GM19324 (cell line): ENCODE data around the gene HIP1.
"Not testable (repeated sequence)": the region's sequence is repeated elsewhere in the genome, so short reads cannot be mapped to it uniquely, and the experiment has no call there.

Experiments used
- ATAC-seq: cut with Tn5 transposase; IDR thresholded peaks from one replicate; pipeline ENCODE4 v1.9.1; 2021; ENCODE audit warnings: mild to moderate bottlenecking, moderate library complexity; ENCODE audit not compliant: unreplicated experiment, low FRiP score

HIP1 gene

DNA sequence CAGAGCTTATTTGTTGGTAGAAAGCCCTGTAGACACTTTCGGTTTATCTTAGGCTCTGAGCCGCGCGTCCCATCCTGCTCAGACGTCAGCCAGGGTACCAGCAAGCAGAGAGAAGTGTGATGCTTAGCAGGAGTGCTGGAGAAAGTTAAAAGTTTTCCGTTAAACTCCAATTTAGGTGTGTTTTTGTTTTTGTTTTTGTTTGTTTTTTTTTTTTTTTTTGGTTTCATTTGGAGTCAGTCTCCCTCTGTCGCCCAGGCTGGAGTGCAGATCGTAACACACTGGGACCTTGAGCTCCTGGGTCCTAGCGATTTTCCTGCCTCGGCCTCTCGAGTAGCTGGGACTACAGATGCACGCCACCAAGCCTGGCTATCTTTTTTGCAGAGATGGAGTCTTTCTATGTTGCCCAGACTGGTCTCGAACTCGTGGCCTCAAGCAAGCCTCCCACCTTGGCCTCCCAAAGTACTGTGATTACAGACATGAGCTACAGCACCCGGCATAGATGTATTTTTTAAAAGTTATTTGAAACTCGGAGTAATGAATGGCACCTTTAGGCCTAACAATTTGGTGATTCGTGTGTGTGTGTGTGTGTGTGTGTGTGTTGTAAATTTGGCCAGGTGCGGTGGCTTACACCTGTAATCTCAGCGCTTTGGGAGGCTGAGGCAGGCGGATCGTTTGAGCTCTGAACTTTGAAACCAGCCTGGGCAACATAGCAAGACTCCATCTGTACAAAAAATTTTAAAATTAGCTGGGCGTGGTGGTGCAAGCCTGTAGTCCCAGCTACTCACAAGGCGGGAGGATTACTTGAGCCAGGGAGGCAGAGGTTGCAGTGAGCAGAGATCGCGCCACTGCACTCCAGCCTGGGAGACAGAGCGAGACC lies 1.3 kb upstream of the HIP1 start:
- ATAC-seq: no peak

GRCh38 chr7:75738975-75739795 lies 444 bp upstream of the HIP1 start:
- ATAC-seq: peak; percentile 94

GRCh38 chr7:75737856-75738603 lies 711 bp downstream of the HIP1 start:
- ATAC-seq: no peak

DNA sequence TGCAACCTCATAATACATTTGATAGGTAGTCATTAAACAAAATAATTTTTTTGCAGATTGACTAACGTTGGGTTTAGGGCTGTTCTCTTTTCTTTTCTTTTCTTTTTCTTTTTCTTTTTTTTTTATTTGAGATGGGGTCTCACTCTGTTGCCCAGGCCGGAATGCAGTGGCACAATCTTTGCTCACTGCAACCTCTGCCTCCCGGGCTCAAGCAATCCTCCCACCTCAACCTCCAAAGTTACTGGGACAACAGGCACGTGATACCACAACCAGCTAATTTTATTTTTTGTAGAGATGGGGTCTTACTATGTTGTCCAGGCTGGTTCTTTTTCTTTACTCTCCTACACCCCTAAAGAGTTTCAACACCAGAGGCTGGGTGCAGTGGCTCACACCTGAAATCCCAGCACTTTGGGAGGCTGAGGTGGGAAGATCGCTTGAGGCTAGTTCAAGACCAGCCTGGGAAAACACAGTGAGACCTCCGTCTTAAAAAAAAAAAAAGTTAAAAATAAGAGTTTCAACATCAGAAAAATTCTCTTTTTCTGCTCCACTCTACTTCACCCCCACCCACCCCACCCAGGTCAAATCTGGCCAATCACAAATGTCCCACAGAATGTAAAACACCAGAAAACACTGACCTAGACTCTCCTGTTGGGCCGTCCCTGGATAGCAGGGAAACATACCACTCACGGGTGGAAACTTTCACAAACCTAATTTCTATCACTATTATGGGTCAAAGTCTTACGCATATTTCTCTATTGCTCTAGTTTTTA lies 3.0 kb downstream of the HIP1 start:
- ATAC-seq: no peak

- ATAC-seq: no peak
Observed at GRCh38 chr7:75734586-75735458, 3.9 kb downstream of the HIP1 start.

DNA sequence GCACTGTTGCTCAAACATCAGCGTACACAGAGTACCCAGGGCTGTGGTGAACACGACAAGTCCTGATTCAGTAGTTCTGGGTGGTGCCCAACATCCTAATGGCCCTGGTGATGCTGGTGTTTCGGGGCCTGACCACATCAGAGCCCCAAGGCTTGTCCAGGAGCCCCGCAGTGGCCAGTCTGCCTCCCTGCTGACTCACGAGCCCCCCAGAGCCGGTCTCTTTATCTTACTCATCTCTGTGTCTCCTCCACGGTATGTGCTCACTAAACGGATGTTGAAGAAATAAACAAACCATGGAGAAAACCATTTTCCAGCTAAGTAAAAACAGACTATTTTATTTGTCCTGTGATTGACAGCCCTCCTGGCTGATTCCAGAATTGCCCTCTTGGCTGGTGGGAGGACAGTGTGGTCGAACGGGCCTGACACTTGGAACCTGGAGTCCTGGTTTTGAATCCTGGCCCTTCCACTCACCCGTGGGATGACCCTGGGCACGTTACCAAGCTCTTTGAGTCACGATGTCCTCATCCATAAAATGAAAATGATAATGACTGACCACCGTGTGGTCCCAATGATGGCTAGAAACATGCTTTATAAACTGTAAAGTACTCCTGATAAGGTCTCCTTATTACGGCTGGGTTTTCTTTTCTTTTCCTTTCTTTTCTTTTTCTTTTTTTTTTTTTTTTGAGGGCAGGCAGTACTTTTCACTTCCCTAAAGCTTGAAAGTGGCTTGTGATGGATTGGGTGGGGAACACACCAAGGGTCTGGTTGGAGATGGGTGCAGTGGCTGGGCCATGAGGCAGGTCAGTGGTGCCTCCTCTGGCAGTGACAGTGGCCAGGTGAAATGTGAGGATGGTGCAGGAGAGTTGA lies 5.7 kb downstream of the HIP1 start:
- no peak for ATAC-seq

DNA sequence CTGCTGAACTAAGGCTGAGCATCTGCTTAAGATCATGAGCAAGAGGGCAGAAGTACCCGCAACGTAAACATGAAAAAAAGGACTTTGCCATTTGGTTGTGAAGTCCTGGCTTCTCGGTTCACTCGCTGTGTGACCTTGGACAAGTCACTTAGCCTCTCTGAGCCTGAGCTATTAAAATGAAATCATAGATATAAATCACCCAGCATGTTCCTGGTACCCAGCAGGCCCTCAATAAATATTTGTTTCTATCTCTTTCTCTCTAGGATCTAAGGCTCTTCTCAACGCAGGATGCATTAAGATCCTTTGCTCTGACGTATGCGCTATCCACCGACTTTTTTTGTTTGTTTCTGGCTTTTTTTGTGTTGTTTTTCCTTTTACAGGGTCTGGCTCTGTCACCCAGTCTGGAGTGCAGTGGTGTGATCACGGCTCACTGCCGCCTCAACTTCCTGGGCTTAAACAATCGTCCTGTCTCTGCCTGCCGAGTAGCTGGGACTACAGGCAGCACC lies 6.7 kb downstream of the HIP1 start:
- ATAC-seq: no peak

- ATAC-seq: no peak
Observed at GRCh38 chr7:75729851-75730274, 8.9 kb downstream of the HIP1 start.

- ATAC-seq: no peak
Observed at GRCh38 chr7:75727881-75728593, 10.7 kb downstream of the HIP1 start.

- ATAC-seq: not testable (repeated sequence)
Observed at GRCh38 chr7:75727351-75727750, 11.4 kb downstream of the HIP1 start.

GRCh38 chr7:75725306-75725705 lies 13.4 kb downstream of the HIP1 start:
- ATAC-seq: no peak

GRCh38 chr7:75723444-75723843 lies 15.3 kb downstream of the HIP1 start:
- ATAC-seq: no peak

GRCh38 chr7:75722373-75722772 lies 16.4 kb downstream of the HIP1 start:
- ATAC-seq: no peak

- not testable (repeated sequence) for ATAC-seq
Observed at GRCh38 chr7:75721922-75722321, 16.8 kb downstream of the HIP1 start.

DNA sequence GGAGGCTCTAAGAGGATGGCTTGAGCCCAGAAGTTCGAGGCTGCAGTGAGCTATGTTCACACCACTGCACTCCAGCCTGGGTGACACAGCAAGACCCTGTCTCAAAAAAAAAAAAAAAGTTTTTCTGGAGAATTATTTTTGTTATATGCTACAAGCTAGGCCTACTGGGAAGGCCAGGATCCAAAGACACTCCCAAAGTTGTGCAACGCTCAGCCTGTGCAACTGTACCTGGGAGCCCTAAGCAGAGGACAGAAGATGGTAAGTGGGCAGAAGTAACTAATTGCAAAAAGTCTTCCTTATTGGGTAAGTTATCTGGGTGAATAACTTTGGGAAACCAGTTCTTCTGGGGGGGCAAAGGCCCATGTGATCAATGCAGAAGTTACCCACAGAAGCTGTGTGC lies 17.3 kb downstream of the HIP1 start:
- no peak for ATAC-seq

- ATAC-seq: no peak
Observed at GRCh38 chr7:75719626-75720025, 19.1 kb downstream of the HIP1 start.

GRCh38 chr7:75718390-75719031 lies 20.2 kb downstream of the HIP1 start:
- no peak for ATAC-seq
